HCT116 (cell line): ENCODE results near the gene ANGPTL4. TPM values are rescaled to one million over a fixed set of nuclear protein-coding genes. Genes with fewer than 3 reads are reported as not detected.

Experiments
- ATAC-seq: fragments of 200-7000 bp; cut with Tn5 transposase; 2 replicates; pipeline ENCODE4 v1.9.1; 2020; ENCODE audit warnings: mild to moderate bottlenecking, moderate library complexity
- BruUV-seq: library from RNA; stranded (reverse); fragments of 400-500 nt; replicated peaks from 2 replicates; lab custom pipeline; 2021; lab: Mats Ljungman, UMichigan
- CTCF ChIA-PET: fragments of 300-600 bp; sonication (Branson Sonifier 250); formaldehyde crosslinking; loops from one replicate; lab custom pipeline; 2021; ENCODE audit warnings: antibody characterized with exemption; lab: Charles Lee
- POLR2A ChIA-PET: fragments of 300-600, 350-600 bp; sonication (Branson Sonifier 250); formaldehyde crosslinking; loops from one replicate; lab custom pipeline; 2021; ENCODE audit warnings: antibody characterized with exemption; lab: Charles Lee
- RAD21 ChIA-PET, 2 experiments: fragments of 300-600 bp; sonication (Branson Sonifier 250); formaldehyde crosslinking; loops; one replicate each; lab custom pipeline; 2023; ENCODE audit warnings: low total read pairs in 2 of 2; ENCODE audit not compliant: uncharacterized antibody in 2 of 2, unreplicated experiment in 2 of 2, low non-redundant PET in 1 of 2; lab: Charles Lee
- DNase-seq: peaks from one replicate; pipeline ENCODE4 v3.0.0-alpha.2; 2010; ENCODE audit warnings: low read depth, low spot score
- H2AFZ ChIP-seq: fragments of 200-600 bp; shearing (Covaris generic), sonication (generic); 2 replicates; pipeline ENCODE4 v1.6.1; 2017; ENCODE audit warnings: low read depth, mixed run types, mixed read lengths, antibody characterized with exemption, low read length; ENCODE audit not compliant: poor library complexity, severe bottlenecking
- H3K27ac ChIP-seq: 2 replicates; pipeline ENCODE4 v1.5.1; 2012; ENCODE audit warnings: low read depth, low read length
- H3K27me3 ChIP-seq: fragments of 200-600 bp; sonication (generic); 2 replicates; pipeline ENCODE4 v1.6.1; 2016; ENCODE audit warnings: mixed run types, low read length, mixed read lengths; ENCODE audit not compliant: insufficient read depth
- H3K36me3 ChIP-seq, 2 experiments: fragments of 200-500 bp in 1 of 2; fragments of 200-600 bp in 1 of 2; sonication (Bioruptor generic) in 1 of 2; sonication (generic) in 1 of 2; 2 replicates each; pipeline versions ENCODE4 v1.5.1 to v1.6.1; 2014 to 2016; ENCODE audit warnings: low read length in 2 of 2, inconsistent platforms in 1 of 2, mixed read lengths in 1 of 2, mixed run types in 1 of 2; ENCODE audit not compliant: insufficient read depth in 2 of 2, control insufficient read depth in 1 of 2
- H3K4me1 ChIP-seq, 2 experiments: fragments of 200-600 bp in 1 of 2; sonication (generic) in 1 of 2; 2 replicates each; pipeline versions ENCODE4 v1.5.1 to v1.6.1; 2012 to 2017; ENCODE audit warnings: low read length in 2 of 2, inconsistent platforms in 1 of 2, mild to moderate bottlenecking in 1 of 2, mixed read lengths in 1 of 2, mixed run types in 1 of 2, moderate library complexity in 1 of 2; ENCODE audit not compliant: insufficient read depth in 2 of 2, control insufficient read depth in 1 of 2
- H3K4me2 ChIP-seq: fragments of 200-600 bp; sonication (generic); 2 replicates; pipeline ENCODE4 v1.6.1; 2017; ENCODE audit warnings: mixed run types, low read length, mixed read lengths
- H3K4me3 ChIP-seq, 2 experiments: fragments of 200-600 bp in 1 of 2; sonication (generic) in 1 of 2; replicated peaks in 1 of 2; 2 replicates each; pipeline ENCODE4 v1.5.1; 2011 to 2016; ENCODE audit warnings: low read length in 2 of 2, control low read depth in 1 of 2, low read depth in 1 of 2, mild to moderate bottlenecking in 1 of 2, mixed read lengths in 1 of 2, mixed run types in 1 of 2
- H3K79me2 ChIP-seq: fragments of 200-600 bp; sonication (generic); 2 replicates; pipeline ENCODE4 v1.6.1; 2017; ENCODE audit warnings: mild to moderate bottlenecking, mixed run types, low read length, moderate library complexity, mixed read lengths; ENCODE audit not compliant: insufficient read depth
- H3K9ac ChIP-seq: fragments of 200-600 bp; sonication (generic); 2 replicates; pipeline ENCODE4 v1.6.1; 2016; ENCODE audit warnings: low read length, mixed read lengths
- H3K9me2 ChIP-seq: fragments of 200-600 bp; sonication (generic), shearing (Covaris generic); 2 replicates; pipeline ENCODE4 v1.6.1; 2017; ENCODE audit warnings: mixed run types, mild to moderate bottlenecking, moderate library complexity; ENCODE audit not compliant: insufficient read depth
- H3K9me3 ChIP-seq, 2 experiments: fragments of 200-500 bp in 1 of 2; fragments of 200-600 bp in 1 of 2; sonication (Bioruptor generic) in 1 of 2; sonication (generic) in 1 of 2; 2 replicates each; pipeline ENCODE4 v1.6.1; 2014 to 2017; ENCODE audit warnings: low read length in 2 of 2, mixed read lengths in 2 of 2, inconsistent platforms in 1 of 2, low read depth in 1 of 2, mild to moderate bottlenecking in 1 of 2, mixed run types in 1 of 2, moderate library complexity in 1 of 2; ENCODE audit not compliant: control insufficient read depth in 1 of 2, insufficient read depth in 1 of 2
- H4K20me1 ChIP-seq: fragments of 200-600 bp; sonication (generic), shearing (Covaris generic); 2 replicates; pipeline ENCODE4 v1.6.1; 2017; ENCODE audit warnings: mixed run types, mild to moderate bottlenecking, moderate library complexity; ENCODE audit not compliant: insufficient read depth
- CBX3 ChIP-seq: IDR thresholded peaks from 2 replicates; pipeline ENCODE4 v1.6.1; 2012; ENCODE audit warnings: low read depth
- ELF1 ChIP-seq: IDR thresholded peaks from 2 replicates; pipeline ENCODE4 v1.6.1; 2012; ENCODE audit warnings: low read depth, borderline replicate concordance
- POLR2A ChIP-seq: IDR thresholded peaks from 2 replicates; pipeline ENCODE4 v1.7.0; 2011; ENCODE audit warnings: borderline replicate concordance; ENCODE audit not compliant: insufficient read depth, insufficient read length; ENCODE audit errors: extremely low read depth
- RAD21 ChIP-seq: IDR thresholded peaks from 2 replicates; pipeline ENCODE4 v1.6.1; 2012; ENCODE audit warnings: low read depth, mild to moderate bottlenecking
- SIN3A ChIP-seq: IDR thresholded peaks from 2 replicates; pipeline ENCODE4 v1.6.1; 2012; ENCODE audit warnings: low read depth
- SRF ChIP-seq: IDR thresholded peaks from 2 replicates; pipeline ENCODE4 v1.6.1; 2012; ENCODE audit warnings: low read depth
- intact Hi-C: fragments of 100-400 bp; cut with micrococcal nuclease; formaldehyde crosslinking; loops from 2 replicates; pipeline ENCODE4 v1.10.0; 2022
- total RNA-seq: library from RNA; stranded (reverse); gene quantifications from one replicate; pipeline ENCODE4 v1.2.1, GENCODE V29; 2021; ENCODE audit not compliant: unreplicated experiment
- TF ChIP-seq, protein P1 (sequence below): IDR thresholded peaks from 2 replicates; pipeline ENCODE4 v1.6.1; 2012; ENCODE audit warnings: low read depth

Gene ANGPTL4
- total RNA-seq, 1 experiment from 2014 or later = 54.8 TPM

DNA sequence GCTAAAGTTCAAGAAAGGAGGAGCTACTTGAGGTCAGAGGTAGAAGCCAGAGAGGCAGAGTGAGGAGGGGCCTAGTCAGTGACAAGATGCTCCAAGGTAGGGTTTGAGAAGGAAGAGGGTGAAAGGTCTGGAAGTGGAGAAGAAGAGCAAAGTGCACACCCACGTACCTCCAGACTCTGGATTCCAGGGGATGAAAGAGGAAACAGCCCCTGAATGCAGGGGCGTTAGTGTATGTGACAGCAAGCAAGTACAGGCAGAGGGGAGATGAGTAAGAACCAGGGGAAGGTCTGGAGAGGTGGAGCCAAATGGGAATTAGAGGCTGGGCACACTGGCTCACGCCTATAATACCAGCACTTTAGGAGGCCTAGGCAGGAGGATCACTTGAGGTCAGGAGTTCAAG is 34.0 kb upstream of the ANGPTL4 start (continued):
- TF ChIP-seq, protein P1, sequence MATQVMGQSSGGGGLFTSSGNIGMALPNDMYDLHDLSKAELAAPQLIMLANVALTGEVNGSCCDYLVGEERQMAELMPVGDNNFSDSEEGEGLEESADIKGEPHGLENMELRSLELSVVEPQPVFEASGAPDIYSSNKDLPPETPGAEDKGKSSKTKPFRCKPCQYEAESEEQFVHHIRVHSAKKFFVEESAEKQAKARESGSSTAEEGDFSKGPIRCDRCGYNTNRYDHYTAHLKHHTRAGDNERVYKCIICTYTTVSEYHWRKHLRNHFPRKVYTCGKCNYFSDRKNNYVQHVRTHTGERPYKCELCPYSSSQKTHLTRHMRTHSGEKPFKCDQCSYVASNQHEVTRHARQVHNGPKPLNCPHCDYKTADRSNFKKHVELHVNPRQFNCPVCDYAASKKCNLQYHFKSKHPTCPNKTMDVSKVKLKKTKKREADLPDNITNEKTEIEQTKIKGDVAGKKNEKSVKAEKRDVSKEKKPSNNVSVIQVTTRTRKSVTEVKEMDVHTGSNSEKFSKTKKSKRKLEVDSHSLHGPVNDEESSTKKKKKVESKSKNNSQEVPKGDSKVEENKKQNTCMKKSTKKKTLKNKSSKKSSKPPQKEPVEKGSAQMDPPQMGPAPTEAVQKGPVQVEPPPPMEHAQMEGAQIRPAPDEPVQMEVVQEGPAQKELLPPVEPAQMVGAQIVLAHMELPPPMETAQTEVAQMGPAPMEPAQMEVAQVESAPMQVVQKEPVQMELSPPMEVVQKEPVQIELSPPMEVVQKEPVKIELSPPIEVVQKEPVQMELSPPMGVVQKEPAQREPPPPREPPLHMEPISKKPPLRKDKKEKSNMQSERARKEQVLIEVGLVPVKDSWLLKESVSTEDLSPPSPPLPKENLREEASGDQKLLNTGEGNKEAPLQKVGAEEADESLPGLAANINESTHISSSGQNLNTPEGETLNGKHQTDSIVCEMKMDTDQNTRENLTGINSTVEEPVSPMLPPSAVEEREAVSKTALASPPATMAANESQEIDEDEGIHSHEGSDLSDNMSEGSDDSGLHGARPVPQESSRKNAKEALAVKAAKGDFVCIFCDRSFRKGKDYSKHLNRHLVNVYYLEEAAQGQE = no peak

DNA sequence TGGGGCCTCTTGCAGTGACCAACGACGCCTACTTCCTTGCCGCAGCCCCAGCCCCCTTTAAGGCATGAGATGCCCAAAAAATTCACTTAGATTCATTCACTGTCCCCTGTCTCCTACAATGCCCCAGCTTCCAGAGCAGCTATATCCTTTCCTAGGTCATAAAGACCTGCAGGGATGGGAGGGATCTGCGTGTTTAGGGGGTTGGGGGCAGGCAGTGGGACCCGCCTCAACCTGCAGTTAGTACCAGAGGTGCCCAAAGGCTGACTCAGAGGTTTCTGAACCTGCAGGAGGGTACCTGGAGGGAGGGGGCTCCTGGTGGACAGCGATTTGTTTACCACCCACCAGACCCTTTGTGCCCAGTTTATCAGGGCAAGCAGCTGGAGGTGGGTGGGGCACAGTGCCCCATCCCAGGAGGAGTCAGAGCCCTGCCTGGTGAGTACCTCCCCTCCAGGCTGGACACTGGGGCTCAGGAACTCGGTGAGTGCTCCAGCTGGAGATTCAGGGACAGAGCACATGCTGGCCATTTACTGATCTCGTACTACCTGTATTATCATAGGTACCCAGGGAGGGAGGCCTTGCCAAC is 32.6 kb upstream of the ANGPTL4 start:
- no peak overlapping the region for H3K4me3 ChIP-seq
- ATAC-seq = no peak
- H3K9me3 ChIP-seq = no peaks in the 10 kb centered on the region
- BruUV-seq = TSS peak; percentile 17
- H3K4me1 ChIP-seq = peaks cover 4 to 18% of the 10 kb centered on the region in 2 experiments; a peak in 3 of 4 replicates
- ChIA-PET POLR2A (no interaction called here), RAD21 (interaction anchor here in 1 of 2 experiments (0.7 kb wide), 1 partner anchor 1262 kb away, joined by 6 read pairs; the partner anchor contains the start of gene ZNF557), CTCF (no interaction called here)
- H3K9me2 ChIP-seq = no peaks in the 10 kb centered on the region
- H3K9ac ChIP-seq = no peak overlapping the region
- H3K4me2 ChIP-seq = no peak overlapping the region
- no peak overlapping the region for H2AFZ ChIP-seq
- TF ChIP-seq CBX3 = no peak
- no peak for TF ChIP-seq SIN3A
- TF ChIP-seq POLR2A = no peak
- no peak for TF ChIP-seq SRF
- TF ChIP-seq ELF1 = no peak
- no peak for TF ChIP-seq RAD21
- TF ChIP-seq, all 23 proteins: peak for 0
- no peaks in the 10 kb centered on the region for H3K36me3 ChIP-seq
- DNase-seq = no peak
- no peaks in the 10 kb centered on the region for H3K27me3 ChIP-seq
- H3K27ac ChIP-seq = no peak overlapping the region
- intact Hi-C loops = loop anchor here (10.0 kb wide), 1 partner anchor 177 kb away; no protein-coding TSS in a partner anchor
- H4K20me1 ChIP-seq = no peaks in the 10 kb centered on the region
- H3K79me2 ChIP-seq = peaks cover 15% of the 10 kb centered on the region
